ENCODE results near the gene PGA3. TPM values are rescaled to one million over a fixed set of nuclear protein-coding genes. Genes with fewer than 3 reads are reported as not detected.

Gene PGA3
- total RNA-seq, 2 experiments from 2014 or later, result not detected

DNA sequence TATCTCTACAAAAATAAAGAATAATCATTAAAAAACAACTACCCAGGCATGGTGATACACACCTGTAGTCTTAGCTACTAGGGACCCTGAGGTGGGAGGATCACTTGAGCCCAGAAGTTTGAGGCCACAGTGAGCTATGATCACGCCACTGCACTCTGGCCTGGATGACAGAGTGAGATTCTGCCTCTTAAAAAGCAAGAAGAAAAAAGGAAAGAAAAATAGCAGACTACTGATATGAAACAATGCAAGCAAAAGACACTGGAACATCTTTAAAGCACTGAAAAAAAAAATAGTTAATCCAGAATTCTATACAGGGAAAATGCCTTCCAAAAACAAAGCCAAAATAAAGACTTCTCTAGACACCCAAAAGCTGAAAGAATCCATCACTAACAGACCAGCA, 48.0 kb upstream of the PGA3 start:
- TF ChIP-seq EZH2phosphoT487 (IDR thresholded peaks at IDR 0.05; ENCODE audit: borderline replicate concordance, low read depth, low read length), result no peak
- TF ChIP-seq, protein P1, sequence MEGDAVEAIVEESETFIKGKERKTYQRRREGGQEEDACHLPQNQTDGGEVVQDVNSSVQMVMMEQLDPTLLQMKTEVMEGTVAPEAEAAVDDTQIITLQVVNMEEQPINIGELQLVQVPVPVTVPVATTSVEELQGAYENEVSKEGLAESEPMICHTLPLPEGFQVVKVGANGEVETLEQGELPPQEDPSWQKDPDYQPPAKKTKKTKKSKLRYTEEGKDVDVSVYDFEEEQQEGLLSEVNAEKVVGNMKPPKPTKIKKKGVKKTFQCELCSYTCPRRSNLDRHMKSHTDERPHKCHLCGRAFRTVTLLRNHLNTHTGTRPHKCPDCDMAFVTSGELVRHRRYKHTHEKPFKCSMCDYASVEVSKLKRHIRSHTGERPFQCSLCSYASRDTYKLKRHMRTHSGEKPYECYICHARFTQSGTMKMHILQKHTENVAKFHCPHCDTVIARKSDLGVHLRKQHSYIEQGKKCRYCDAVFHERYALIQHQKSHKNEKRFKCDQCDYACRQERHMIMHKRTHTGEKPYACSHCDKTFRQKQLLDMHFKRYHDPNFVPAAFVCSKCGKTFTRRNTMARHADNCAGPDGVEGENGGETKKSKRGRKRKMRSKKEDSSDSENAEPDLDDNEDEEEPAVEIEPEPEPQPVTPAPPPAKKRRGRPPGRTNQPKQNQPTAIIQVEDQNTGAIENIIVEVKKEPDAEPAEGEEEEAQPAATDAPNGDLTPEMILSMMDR (conservative IDR thresholded peaks at IDR 0.05; ENCODE audit: low read length), result no peak
- DNase-seq (ENCODE audit: low spot score), result no peak
- Histone ChIP-seq H2AFZ (ENCODE audit: low read length) (no peak overlapping the region), H3K9me2 (ENCODE audit: insufficient read depth, low read length) (no peaks in the 10 kb centered on the region), H3K36me3 (ENCODE audit: insufficient read depth, low read length) (peaks cover 14% of the 10 kb centered on the region), H4K20me1 (ENCODE audit: insufficient read depth, low read length) (no peaks in the 10 kb centered on the region), H3K79me2 (ENCODE audit: insufficient read depth, low read depth, low read length) (peaks cover 21% of the 10 kb centered on the region; the same call in 1 of the 2 replicates), H3K4me2 (ENCODE audit: low read length) (no peak overlapping the region), H3K4me1 (ENCODE audit: insufficient read depth, low read length, poor library complexity, severe bottlenecking) (peaks cover 15% of the 10 kb centered on the region), H3K4me3 (ENCODE audit: low read depth, low read length, poor library complexity, severe bottlenecking) (no peak overlapping the region), H3K9me3 (ENCODE audit: low read length) (peaks cover 32% of the 10 kb centered on the region), H3K27ac (ENCODE audit: low read depth, low read length, poor library complexity, severe bottlenecking) (no peak overlapping the region)
- ChIA-PET CTCF (ENCODE audit: unreplicated experiment) (no interaction called here), POLR2A (no interaction called here)
- intact Hi-C loops (cut with micrococcal nuclease; ENCODE audit: unreplicated experiment), result no loop called here
- no TSS peak for BruUV-seq (replicated peaks)

DNA sequence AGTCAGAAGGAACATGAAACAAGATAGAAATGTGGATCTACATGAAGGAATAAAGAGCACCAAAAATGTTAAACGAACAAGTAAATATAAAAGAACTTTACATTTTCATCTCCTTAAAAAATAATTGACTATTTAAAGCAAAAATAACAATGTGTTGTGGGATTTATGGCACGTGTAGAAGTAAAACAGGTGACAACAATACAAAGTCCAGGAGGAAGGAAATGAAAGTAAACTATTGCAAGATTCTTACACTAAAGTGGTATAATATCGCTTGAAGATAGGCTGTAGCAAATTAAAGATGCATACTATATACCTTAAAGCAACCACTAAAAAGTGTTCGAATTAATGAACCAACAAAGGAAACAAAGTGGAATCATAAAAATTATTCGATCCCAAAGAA, 47.6 kb upstream of the PGA3 start:
- no TSS peak for BruUV-seq (replicated peaks)
- peaks cover 19% of the 10 kb centered on the region for H3K4me1 ChIP-seq (ENCODE audit: insufficient read depth, low read length, poor library complexity, severe bottlenecking)
- ChIA-PET CTCF (ENCODE audit: unreplicated experiment) (no interaction called here), POLR2A (no interaction called here)
- no peak overlapping the region for H3K27ac ChIP-seq (ENCODE audit: low read depth, low read length, poor library complexity, severe bottlenecking)
- peaks cover 26% of the 10 kb centered on the region; the same call in 1 of the 2 replicates for H3K79me2 ChIP-seq (ENCODE audit: insufficient read depth, low read depth, low read length)
- intact Hi-C loops (cut with micrococcal nuclease; ENCODE audit: unreplicated experiment), result no loop called here
- no peak overlapping the region for H2AFZ ChIP-seq (ENCODE audit: low read length)
- H3K4me3 ChIP-seq (ENCODE audit: low read depth, low read length, poor library complexity, severe bottlenecking), result no peak overlapping the region
- H4K20me1 ChIP-seq (ENCODE audit: insufficient read depth, low read length), result no peaks in the 10 kb centered on the region
- H3K4me2 ChIP-seq (ENCODE audit: low read length), result no peak overlapping the region
- no peaks in the 10 kb centered on the region for H3K9me2 ChIP-seq (ENCODE audit: insufficient read depth, low read length)
- DNase-seq (ENCODE audit: low spot score), result no peak
- peaks cover 14% of the 10 kb centered on the region for H3K36me3 ChIP-seq (ENCODE audit: insufficient read depth, low read length)
- H3K9me3 ChIP-seq (ENCODE audit: low read length), result peaks cover 32% of the 10 kb centered on the region
- no peak for TF ChIP-seq EZH2phosphoT487 (IDR thresholded peaks at IDR 0.05; ENCODE audit: borderline replicate concordance, low read depth, low read length)
- TF ChIP-seq, protein P1 (conservative IDR thresholded peaks at IDR 0.05; ENCODE audit: low read length), result no peak

DNA sequence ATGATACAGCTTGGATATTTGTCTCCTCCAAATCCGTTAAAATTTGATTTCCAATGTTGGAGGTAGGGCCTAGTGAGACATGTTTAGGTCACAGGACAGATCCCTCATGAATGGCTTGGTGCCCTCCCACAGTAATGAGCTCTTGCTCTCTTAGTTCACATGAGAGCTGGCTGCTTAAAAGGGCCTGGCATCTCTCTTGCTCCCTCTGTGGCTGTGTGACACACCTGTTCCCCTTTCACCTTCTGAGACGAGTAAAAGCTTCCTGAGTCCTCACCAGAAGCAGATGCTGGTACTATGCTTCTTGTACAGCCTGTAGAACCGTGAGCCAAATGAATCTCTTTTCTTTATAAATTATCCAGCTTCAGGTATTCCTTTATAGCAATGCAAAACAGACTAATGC, 45.6 kb upstream of the PGA3 start:
- Histone ChIP-seq H3K4me3 (ENCODE audit: low read depth, low read length, poor library complexity, severe bottlenecking) (no peak overlapping the region), H3K4me2 (ENCODE audit: low read length) (0 out of 2 replicates have a peak overlapping the region, but pooled peaks have one; percentile 0), H3K4me1 (ENCODE audit: insufficient read depth, low read length, poor library complexity, severe bottlenecking) (peaks cover 28% of the 10 kb centered on the region), H2AFZ (ENCODE audit: low read length) (no peak overlapping the region), H3K36me3 (ENCODE audit: insufficient read depth, low read length) (peaks cover 14% of the 10 kb centered on the region), H3K9me2 (ENCODE audit: insufficient read depth, low read length) (no peaks in the 10 kb centered on the region), H3K9me3 (ENCODE audit: low read length) (peaks cover 32% of the 10 kb centered on the region), H3K79me2 (ENCODE audit: insufficient read depth, low read depth, low read length) (peaks cover 27% of the 10 kb centered on the region; the same call in 1 of the 2 replicates), H4K20me1 (ENCODE audit: insufficient read depth, low read length) (no peaks in the 10 kb centered on the region), H3K27ac (ENCODE audit: low read depth, low read length, poor library complexity, severe bottlenecking) (no peak overlapping the region)
- TF ChIP-seq, protein P1 (conservative IDR thresholded peaks at IDR 0.05; ENCODE audit: low read length), result 0 out of 2 replicates have a peak, but pooled peaks have one; percentile 19
- TF ChIP-seq EZH2phosphoT487 (IDR thresholded peaks at IDR 0.05; ENCODE audit: borderline replicate concordance, low read depth, low read length), result no peak
- BruUV-seq (replicated peaks), result no TSS peak
- intact Hi-C loops (cut with micrococcal nuclease; ENCODE audit: unreplicated experiment), result no loop called here
- DNase-seq (ENCODE audit: low spot score), result peak; percentile 32
- ChIA-PET POLR2A (interaction anchor here (1.0 to 1.1 kb wide), 3 partner anchors 9 to 246 kb away, joined by 3 to 6 read pairs (median 5); no protein-coding TSS in a partner anchor), CTCF (ENCODE audit: unreplicated experiment) (no interaction called here)

Data from OCI-LY7 (cell line).